Measurements from ENCODE around the gene COL20A1.
A peak's percentile ranks its signal among the peaks of the same experiment; 100 is the strongest.
"Not testable (repeated sequence)": the region's sequence is repeated elsewhere in the genome, so short reads cannot be mapped to it uniquely, and the experiment has no call there.

COL20A1 gene

DNA sequence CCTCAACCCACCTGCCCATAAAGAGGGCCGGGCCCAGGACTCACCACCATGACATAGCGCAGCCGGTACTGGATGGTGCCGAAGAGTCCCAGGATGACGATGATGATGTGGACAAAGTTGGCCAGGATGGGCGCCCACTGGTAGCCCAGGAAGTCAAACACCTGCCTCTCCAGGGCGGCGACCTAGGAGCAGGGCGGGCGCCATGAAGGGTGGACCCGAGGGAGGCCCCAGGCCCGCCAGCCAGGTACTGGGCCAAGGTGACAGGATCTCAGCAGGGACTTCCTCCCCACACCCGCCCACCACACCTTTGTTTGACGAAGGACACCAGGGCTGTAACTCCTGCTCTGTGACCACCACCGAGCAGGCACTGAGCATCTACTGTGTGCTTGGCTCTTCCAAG lies 43.1 kb upstream of the COL20A1 start:
- TF ChIP-seq, protein P1, sequence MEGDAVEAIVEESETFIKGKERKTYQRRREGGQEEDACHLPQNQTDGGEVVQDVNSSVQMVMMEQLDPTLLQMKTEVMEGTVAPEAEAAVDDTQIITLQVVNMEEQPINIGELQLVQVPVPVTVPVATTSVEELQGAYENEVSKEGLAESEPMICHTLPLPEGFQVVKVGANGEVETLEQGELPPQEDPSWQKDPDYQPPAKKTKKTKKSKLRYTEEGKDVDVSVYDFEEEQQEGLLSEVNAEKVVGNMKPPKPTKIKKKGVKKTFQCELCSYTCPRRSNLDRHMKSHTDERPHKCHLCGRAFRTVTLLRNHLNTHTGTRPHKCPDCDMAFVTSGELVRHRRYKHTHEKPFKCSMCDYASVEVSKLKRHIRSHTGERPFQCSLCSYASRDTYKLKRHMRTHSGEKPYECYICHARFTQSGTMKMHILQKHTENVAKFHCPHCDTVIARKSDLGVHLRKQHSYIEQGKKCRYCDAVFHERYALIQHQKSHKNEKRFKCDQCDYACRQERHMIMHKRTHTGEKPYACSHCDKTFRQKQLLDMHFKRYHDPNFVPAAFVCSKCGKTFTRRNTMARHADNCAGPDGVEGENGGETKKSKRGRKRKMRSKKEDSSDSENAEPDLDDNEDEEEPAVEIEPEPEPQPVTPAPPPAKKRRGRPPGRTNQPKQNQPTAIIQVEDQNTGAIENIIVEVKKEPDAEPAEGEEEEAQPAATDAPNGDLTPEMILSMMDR (IDR thresholded peaks at IDR 0.05; ENCODE audit: control extremely low read depth, extremely low read depth, low read depth, missing control alignments): no peak
- no peak for DNase-seq (ENCODE audit: extremely low spot score)
- ChIA-PET CTCF (no interaction called here), POLR2A (no interaction called here)

DNA sequence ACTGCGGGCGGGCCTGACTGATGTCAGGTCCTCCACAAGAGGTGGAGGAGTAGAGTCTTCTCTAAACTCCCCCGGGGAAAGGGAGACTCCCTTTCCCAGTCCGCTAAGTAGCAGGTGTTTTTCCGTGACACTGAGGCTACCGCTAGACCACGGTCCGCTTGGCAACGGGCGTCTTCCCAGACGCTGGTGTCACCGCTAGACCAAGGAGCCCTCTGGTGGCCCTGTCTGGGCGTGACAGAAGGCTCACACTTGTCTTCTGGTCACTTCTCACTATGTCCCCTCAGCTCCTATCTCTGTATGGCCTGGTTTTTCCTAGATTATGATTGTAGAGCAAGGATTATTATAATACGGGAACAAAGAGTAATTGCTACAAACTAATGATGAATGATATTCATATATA lies 41.6 kb upstream of the COL20A1 start:
- CTCF ChIA-PET: interaction anchor here (2.3 to 3.6 kb wide), 2 partner anchors 21 to 28 kb away, joined by 5 to 19 read pairs; partner anchors contain the start of gene ARFGAP1
- DNase-seq (ENCODE audit: extremely low spot score); POLR2A ChIA-PET: not testable (repeated sequence)
- TF ChIP-seq, protein P1 (IDR thresholded peaks at IDR 0.05; ENCODE audit: control extremely low read depth, extremely low read depth, low read depth, missing control alignments): peak; percentile 28

DNA sequence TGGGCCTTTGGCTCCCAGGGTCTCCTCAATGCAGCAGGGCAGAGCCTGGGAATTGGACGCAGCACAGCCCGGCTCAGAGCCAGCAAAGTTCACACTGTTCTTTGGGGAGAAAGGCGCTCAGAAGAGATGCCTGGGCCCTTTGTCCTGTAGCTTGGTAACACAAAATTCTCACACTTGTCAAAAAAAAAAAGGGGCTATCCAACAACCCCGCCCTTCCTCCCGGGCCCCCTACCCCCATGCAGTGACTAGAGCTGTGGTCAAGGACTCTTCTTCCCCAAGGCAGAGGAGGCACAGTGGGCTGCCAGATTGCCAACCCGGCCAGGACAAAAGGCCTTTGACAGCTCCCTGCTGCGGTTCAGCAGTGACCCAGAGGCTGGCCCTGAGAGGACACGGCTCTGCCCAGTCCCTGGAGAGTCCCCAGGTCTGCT lies 40.7 kb upstream of the COL20A1 start:
- TF ChIP-seq, protein P1 (IDR thresholded peaks at IDR 0.05; ENCODE audit: control extremely low read depth, extremely low read depth, low read depth, missing control alignments): no peak
- ChIA-PET POLR2A (no interaction called here), CTCF (interaction anchor here (1.5 to 3.6 kb wide), 3 partner anchors 18 to 29 kb away, joined by 4 to 19 read pairs (median 5); partner anchors contain the start of gene ARFGAP1)
- DNase-seq (ENCODE audit: extremely low spot score): no peak

DNA sequence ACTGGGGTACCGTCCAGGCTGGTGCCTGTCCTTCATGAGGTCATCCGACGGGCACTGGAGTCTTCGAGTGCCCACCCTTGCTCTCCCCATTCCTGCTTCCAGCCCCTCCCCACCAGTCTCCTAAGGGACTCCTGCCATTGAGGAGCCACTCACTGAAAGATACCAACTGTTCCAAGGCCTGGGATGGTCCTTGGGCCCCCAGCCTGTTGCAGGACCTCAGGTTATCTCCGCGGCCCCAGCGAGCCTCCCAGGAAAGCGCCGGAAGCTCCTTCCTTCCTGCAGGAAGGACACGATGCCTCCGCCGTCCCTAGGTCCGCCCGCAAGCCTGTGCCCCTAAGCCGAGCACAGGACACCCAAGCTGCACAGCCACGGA lies 39.9 kb upstream of the COL20A1 start:
- TF ChIP-seq, protein P1 (IDR thresholded peaks at IDR 0.05; ENCODE audit: control extremely low read depth, extremely low read depth, low read depth, missing control alignments): no peak
- DNase-seq (ENCODE audit: extremely low spot score): no peak
- POLR2A ChIA-PET: no interaction called here
- CTCF ChIA-PET: interaction anchor here (1.5 to 3.6 kb wide), 3 partner anchors 17 to 30 kb away, joined by 4 to 19 read pairs (median 5); partner anchors contain the start of gene ARFGAP1

DNA sequence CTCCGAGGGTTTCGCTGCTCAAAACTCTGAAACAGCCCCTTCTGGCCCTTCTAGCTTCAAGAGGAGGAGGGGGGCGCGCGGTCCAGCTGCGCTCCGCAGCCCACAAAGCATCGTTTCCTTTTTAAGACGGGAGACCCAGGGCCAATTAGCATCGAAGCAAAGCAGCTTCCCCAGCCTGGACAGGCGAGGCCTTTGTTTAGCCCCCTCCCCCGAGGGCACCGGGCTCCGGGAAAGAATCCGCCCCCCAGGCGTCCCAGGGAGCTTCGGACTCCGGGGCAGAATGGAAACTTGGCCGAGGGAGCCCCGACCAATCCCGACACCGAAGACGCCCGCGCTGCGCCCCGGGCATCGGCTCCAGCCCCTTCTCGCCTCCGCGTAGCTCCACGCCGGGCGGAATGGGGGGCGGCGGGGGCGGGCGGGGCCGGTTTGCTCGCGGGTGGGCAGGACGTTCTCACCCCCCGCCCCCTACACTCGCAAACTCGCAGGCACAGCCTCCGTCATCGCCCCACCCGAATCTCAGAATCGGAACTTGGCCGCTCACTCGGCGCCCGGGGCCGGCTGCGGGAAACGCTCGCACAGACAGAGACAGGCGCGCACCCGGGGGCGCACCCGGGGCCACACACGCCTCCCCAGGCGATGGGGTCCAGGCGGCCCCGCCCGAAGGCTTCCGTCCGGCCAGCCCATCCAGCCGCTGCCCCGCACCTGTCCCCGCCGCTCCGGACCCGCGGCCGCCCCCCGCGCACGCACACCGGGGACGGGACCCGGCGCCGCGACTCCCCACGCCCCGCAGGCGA lies 39.4 kb upstream of the COL20A1 start:
- no peak for DNase-seq (ENCODE audit: extremely low spot score)
- ChIA-PET CTCF (interaction anchor here (1.2 to 3.6 kb wide), 5 partner anchors 8 to 38 kb away, joined by 3 to 19 read pairs (median 4); no protein-coding TSS in a partner anchor), POLR2A (no interaction called here)
- TF ChIP-seq, protein P1 (IDR thresholded peaks at IDR 0.05; ENCODE audit: control extremely low read depth, extremely low read depth, low read depth, missing control alignments): no peak

DNA sequence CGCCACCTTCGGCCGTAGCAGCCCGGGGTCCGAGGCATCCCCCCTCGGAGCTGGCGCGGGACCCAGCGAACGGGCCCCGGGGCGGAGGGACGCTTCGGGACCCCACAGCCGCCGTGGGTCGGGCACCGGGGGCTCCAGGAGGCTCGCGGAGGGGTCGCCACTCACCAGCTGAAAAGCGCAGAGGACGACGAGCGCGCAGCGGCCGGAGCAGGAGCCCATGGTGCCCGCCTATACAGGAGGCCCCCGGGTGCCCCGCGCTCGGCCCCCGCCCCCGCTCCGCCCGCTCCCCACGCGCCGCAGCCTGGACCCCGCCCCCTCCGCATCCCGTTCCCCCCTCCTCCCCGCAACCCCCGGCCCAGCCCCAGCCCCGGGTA lies 38.8 kb upstream of the COL20A1 start, which contains the start of gene NKAIN4:
Gene NKAIN4, minus strand, starts transcription at position 232 of the 374 bp plus-strand sequence. Its CDS starts 13 bp downstream, at position 219.
- CTCF ChIA-PET: interaction anchor here (1.2 to 2.1 kb wide), 3 partner anchors 8 to 37 kb away, joined by 3 to 11 read pairs (median 4); no protein-coding TSS in a partner anchor
- POLR2A ChIA-PET: no interaction called here
- TF ChIP-seq, protein P1 (IDR thresholded peaks at IDR 0.05; ENCODE audit: control extremely low read depth, extremely low read depth, low read depth, missing control alignments): no peak
- no peak for DNase-seq (ENCODE audit: extremely low spot score)
